ENCODE data around the gene GRK5.
A peak's percentile ranks its signal among the peaks of the same experiment; 100 is the strongest.

GRK5 gene

DNA sequence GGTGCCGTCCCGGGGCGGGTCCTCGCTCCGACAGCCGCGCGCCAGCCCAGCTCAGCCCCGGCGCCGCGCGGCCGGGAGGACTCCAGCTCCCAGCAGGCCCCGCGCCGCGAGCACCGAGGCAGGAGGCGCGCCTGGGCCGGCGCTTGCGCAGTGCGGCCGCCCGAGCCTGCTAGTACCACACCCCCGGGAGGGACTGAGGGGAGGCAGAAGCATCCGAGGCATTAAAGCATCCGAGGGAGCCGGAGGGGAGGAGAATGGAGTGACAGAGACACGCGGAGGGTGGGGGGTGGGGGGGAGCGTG is at the start of gene GRK5:
GRK5 (plus strand) TSS at position 206 of the 301 bp plus-strand sequence. CDS start 347 bp downstream, outside the sequence.
- Histone ChIP-seq H3F3A (ENCODE audit: control insufficient read depth, insufficient read depth) (peaks cover 13% of the 10 kb centered on the region), H3K79me2 (ENCODE audit: control insufficient read depth, low read length) (no peaks in the 10 kb centered on the region; the same call in 1 of the 2 replicates), H3K27me3 (ENCODE audit: control insufficient read depth, low read length) (peaks cover 9% of the 10 kb centered on the region; the same call in 1 of the 2 replicates), H3K9me3 (ENCODE audit: control insufficient read depth, insufficient read depth, low read length) (no peaks in the 10 kb centered on the region), H3K9me2 (replicated peaks; ENCODE audit: control insufficient read depth, low read length) (no peaks in the 10 kb centered on the region), H3K36me3 (ENCODE audit: control insufficient read depth, low read length) (no peaks in the 10 kb centered on the region), H4K20me1 (ENCODE audit: control insufficient read depth, insufficient read depth, low read depth, low read length) (peaks cover 4% of the 10 kb centered on the region; the same call in 1 of the 2 replicates), H3K4me1 (ENCODE audit: control insufficient read depth, low read length) (peaks cover 33% of the 10 kb centered on the region), H3K27ac (ENCODE audit: low read depth, low read length) (peak within 1 kb of the TSS; percentile 52), H3K4me2 (ENCODE audit: low read length) (peak within 1 kb of the TSS; percentile 91), H3K4me3 (ENCODE audit: low read length) (peak within 1 kb of the TSS; percentile 93)
- TF ChIP-seq CTCF (IDR thresholded peaks at IDR 0.05; ENCODE audit: low read depth, low read length, poor library complexity, severe bottlenecking) (no peak), EZH2phosphoT487 (IDR thresholded peaks at IDR 0.05; ENCODE audit: borderline replicate concordance, low read length) (no peak)

GRCh38 chr10:119159332-119159731 is 48.0 kb upstream of the GRK5 start:
- no peaks in the 10 kb centered on the region for H3F3A ChIP-seq (ENCODE audit: control insufficient read depth, insufficient read depth)
- peaks cover 90% of the 10 kb centered on the region for H3K36me3 ChIP-seq (ENCODE audit: control insufficient read depth, low read length)
- no peaks in the 10 kb centered on the region for H3K9me3 ChIP-seq (ENCODE audit: control insufficient read depth, insufficient read depth, low read length)
- H3K27me3 ChIP-seq (ENCODE audit: control insufficient read depth, low read length) = no peaks in the 10 kb centered on the region
- H3K27ac ChIP-seq (ENCODE audit: low read depth, low read length) = no peak overlapping the region
- peaks cover 21% of the 10 kb centered on the region for H3K79me2 ChIP-seq (ENCODE audit: control insufficient read depth, low read length)
- no peaks in the 10 kb centered on the region for H3K9me2 ChIP-seq (replicated peaks; ENCODE audit: control insufficient read depth, low read length)
- H4K20me1 ChIP-seq (ENCODE audit: control insufficient read depth, insufficient read depth, low read depth, low read length) = no peaks in the 10 kb centered on the region
- H3K4me2 ChIP-seq (ENCODE audit: low read length) = no peak overlapping the region
- no peak overlapping the region for H3K4me3 ChIP-seq (ENCODE audit: low read length)
- TF ChIP-seq CTCF (IDR thresholded peaks at IDR 0.05; ENCODE audit: low read depth, low read length, poor library complexity, severe bottlenecking) (no peak), EZH2phosphoT487 (IDR thresholded peaks at IDR 0.05; ENCODE audit: borderline replicate concordance, low read length) (no peak)
- peaks cover 18% of the 10 kb centered on the region for H3K4me1 ChIP-seq (ENCODE audit: control insufficient read depth, low read length)

DNA sequence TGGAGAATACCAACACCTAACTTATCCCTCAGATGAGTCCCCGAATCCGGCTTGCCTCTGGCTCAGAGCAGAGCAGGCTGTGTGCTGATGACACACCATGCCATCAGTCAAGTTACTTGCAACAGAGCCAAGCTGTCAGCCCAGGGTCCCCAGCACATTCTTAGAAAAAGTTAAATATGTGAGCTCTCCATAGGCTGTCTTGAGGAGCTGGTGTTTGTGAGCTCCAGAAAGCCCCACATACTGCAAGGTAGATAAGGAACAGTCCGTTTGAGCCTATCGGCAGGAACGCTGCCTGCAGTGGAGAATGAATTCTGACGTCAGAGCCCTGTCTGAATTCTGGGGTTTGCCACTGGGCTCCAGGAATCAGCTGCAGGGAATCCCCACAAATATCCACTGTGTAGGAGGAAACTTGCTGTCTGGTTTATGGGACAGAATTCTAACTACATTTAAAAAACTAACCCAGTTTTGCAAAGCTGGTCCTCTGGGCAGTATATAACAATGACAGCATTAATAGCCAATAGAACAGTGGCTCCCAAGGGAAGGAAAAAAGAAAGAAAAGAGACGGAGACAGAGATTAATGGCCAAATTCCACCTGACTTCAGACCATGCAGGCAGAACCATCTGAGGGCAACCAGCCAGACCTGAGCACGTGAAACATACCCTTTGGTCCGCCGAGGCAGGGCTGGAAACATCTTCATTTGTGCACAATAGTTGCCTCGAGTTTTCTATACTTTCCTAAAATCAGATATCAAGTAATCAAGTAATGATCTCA is 45.5 kb upstream of the GRK5 start:
- H3K4me3 ChIP-seq (ENCODE audit: low read length) = no peak overlapping the region

More for the DNA sequence above, 45.5 kb upstream of the GRK5 start:
- TF ChIP-seq CTCF (IDR thresholded peaks at IDR 0.05; ENCODE audit: low read depth, low read length, poor library complexity, severe bottlenecking) (no peak), EZH2phosphoT487 (IDR thresholded peaks at IDR 0.05; ENCODE audit: borderline replicate concordance, low read length) (no peak)
- H3K9me3 ChIP-seq (ENCODE audit: control insufficient read depth, insufficient read depth, low read length) = no peaks in the 10 kb centered on the region
- H3K4me1 ChIP-seq (ENCODE audit: control insufficient read depth, low read length) = peaks cover 34% of the 10 kb centered on the region
- peaks cover 35% of the 10 kb centered on the region for H3K79me2 ChIP-seq (ENCODE audit: control insufficient read depth, low read length)
- H3K4me2 ChIP-seq (ENCODE audit: low read length) = no peak overlapping the region; the same call in 1 of the 2 replicates
- no peaks in the 10 kb centered on the region for H3K27me3 ChIP-seq (ENCODE audit: control insufficient read depth, low read length)
- H3F3A ChIP-seq (ENCODE audit: control insufficient read depth, insufficient read depth) = peaks cover 3% of the 10 kb centered on the region
- no peaks in the 10 kb centered on the region for H3K9me2 ChIP-seq (replicated peaks; ENCODE audit: control insufficient read depth, low read length)
- peaks cover 76% of the 10 kb centered on the region for H3K36me3 ChIP-seq (ENCODE audit: control insufficient read depth, low read length)
- H3K27ac ChIP-seq (ENCODE audit: low read depth, low read length) = no peak overlapping the region
- no peaks in the 10 kb centered on the region for H4K20me1 ChIP-seq (ENCODE audit: control insufficient read depth, insufficient read depth, low read depth, low read length)
